Panc1 (cell line): Measurements from ENCODE around the gene RNF19B. TPM values are rescaled to one million over a fixed set of nuclear protein-coding genes. Genes with fewer than 3 reads are reported as not detected.

Experiments
- ATAC-seq: fragments of 200-7000 bp; cut with Tn5 transposase; 2 replicates; pipeline ENCODE4 v1.9.1; 2020; ENCODE audit warnings: mild to moderate bottlenecking, moderate library complexity
- BruUV-seq: library from RNA; stranded (reverse); fragments of 400-500 nt; replicated peaks from 2 replicates; lab custom pipeline; 2021; lab: Mats Ljungman, UMichigan
- CTCF ChIA-PET: fragments of 300-600 bp; sonication (Branson Sonifier 250); formaldehyde crosslinking; loops from one replicate; lab custom pipeline; 2022; ENCODE audit warnings: antibody characterized with exemption; lab: Charles Lee
- POLR2A ChIA-PET: fragments of 300-600 bp; sonication (Branson Sonifier 250); formaldehyde crosslinking; loops from one replicate; lab custom pipeline; 2022; ENCODE audit warnings: antibody characterized with exemption; lab: Charles Lee
- DNase-seq: peaks from one replicate; pipeline ENCODE4 v3.0.0-alpha.2; 2010; ENCODE audit warnings: low read depth, low spot score
- H3K27ac ChIP-seq: 2 replicates; pipeline ENCODE4 v1.5.1; 2011; ENCODE audit warnings: mild to moderate bottlenecking, low read length, inconsistent platforms
- H3K27me3 ChIP-seq: fragments of 200-500 bp; sonication (Bioruptor generic); 2 replicates; pipeline ENCODE4 v1.6.0; 2014; ENCODE audit warnings: low read length, inconsistent platforms; ENCODE audit not compliant: control insufficient read depth, insufficient read depth
- H3K36me3 ChIP-seq: fragments of 200-500 bp; sonication (Bioruptor generic); 2 replicates; pipeline ENCODE4 v1.5.1; 2014; ENCODE audit warnings: inconsistent platforms, mild to moderate bottlenecking, low read length, moderate library complexity; ENCODE audit not compliant: control insufficient read depth, insufficient read depth
- H3K4me1 ChIP-seq: 2 replicates; pipeline ENCODE4 v1.5.1; 2011; ENCODE audit warnings: inconsistent platforms, mild to moderate bottlenecking, low read length, moderate library complexity; ENCODE audit not compliant: control insufficient read depth, insufficient read depth
- H3K4me3 ChIP-seq, 2 experiments: 2 replicates each; pipeline ENCODE4 v1.5.1; 2011 to 2012; ENCODE audit warnings: low read depth in 2 of 2, low read length in 2 of 2, mild to moderate bottlenecking in 2 of 2, inconsistent platforms in 1 of 2, moderate library complexity in 1 of 2
- H3K9me3 ChIP-seq: fragments of 200-500 bp; sonication (Bioruptor generic); 2 replicates; pipeline ENCODE4 v1.5.1; 2014; ENCODE audit warnings: low read depth, mild to moderate bottlenecking, inconsistent platforms, low read length, moderate library complexity; ENCODE audit not compliant: control insufficient read depth, insufficient read depth
- CTCF ChIP-seq: fragments of 450-650 bp; IDR thresholded peaks from 2 replicates; pipeline ENCODE4 v1.5.1; 2017; ENCODE audit warnings: mild to moderate bottlenecking
- POLR2AphosphoS5 ChIP-seq: IDR thresholded peaks from 2 replicates; pipeline ENCODE4 v1.6.1; 2012; ENCODE audit warnings: mild to moderate bottlenecking, low read depth, low read length, moderate library complexity
- REST ChIP-seq, 2 experiments: IDR thresholded peaks; 2 replicates each; pipeline ENCODE4 v1.6.1; 2011 to 2012; ENCODE audit warnings: low read depth in 2 of 2, control low read depth in 1 of 2, low read length in 1 of 2, mild to moderate bottlenecking in 1 of 2, moderate library complexity in 1 of 2; ENCODE audit not compliant: insufficient read depth in 1 of 2
- SIN3A ChIP-seq: IDR thresholded peaks from 2 replicates; pipeline ENCODE4 v1.6.1; 2012; ENCODE audit warnings: low read depth, mild to moderate bottlenecking, low read length, moderate library complexity, borderline replicate concordance; ENCODE audit not compliant: insufficient read depth
- TCF7L2 ChIP-seq: IDR thresholded peaks from 2 replicates; pipeline ENCODE4 v1.6.1; 2011; ENCODE audit warnings: mild to moderate bottlenecking, low read depth, low read length, inconsistent platforms
- in situ Hi-C: cut with HindIII; loops from 2 replicates; pipeline ENCODE4 v1.10.0; 2016; ENCODE audit warnings: low sequenced_read_pairs, low pct_unique_long_range_greater_than_20kb
- intact Hi-C: fragments of 100-400 bp; cut with micrococcal nuclease; formaldehyde crosslinking; loops from one replicate; pipeline ENCODE4 v1.10.0; 2022; ENCODE audit not compliant: unreplicated experiment
- total RNA-seq: library from RNA; stranded (reverse); gene quantifications from one replicate; pipeline ENCODE4 v1.2.1, GENCODE V29; 2021; ENCODE audit not compliant: unreplicated experiment

The RNF19B gene
- total RNA-seq, 1 experiment from 2014 or later, result 29.1 TPM

GRCh38 chr1:32984455-32985171 is 20.0 kb upstream of the RNF19B start:
- CTCF ChIA-PET, result interaction anchor here (0.7 kb wide), 1 partner anchor 52 kb away, joined by 3 read pairs; no protein-coding TSS in a partner anchor
- no peak for ATAC-seq

GRCh38 chr1:32984090-32984454 is 19.5 kb upstream of the RNF19B start:
- no peaks in the 10 kb centered on the region for H3K27me3 ChIP-seq
- no TSS peak for BruUV-seq
- in situ Hi-C loops, result no loop called here
- no peaks in the 10 kb centered on the region for H3K9me3 ChIP-seq
- intact Hi-C loops, result no loop called here
- no peaks in the 10 kb centered on the region for H3K36me3 ChIP-seq
- H3K4me1 ChIP-seq, result peaks cover 20% of the 10 kb centered on the region
- H3K4me3 ChIP-seq, result no peak overlapping the region
- no peak overlapping the region for H3K27ac ChIP-seq
- DNase-seq, result no peak
- TF ChIP-seq REST (IDR thresholded peaks at IDR 0.05; ENCODE audit: insufficient read depth in 1 of 2, low read depth in 2 of 2, low read length in 1 of 2), result no peak
- TF ChIP-seq TCF7L2, result no peak
- no peak for TF ChIP-seq CTCF
- no peak for TF ChIP-seq POLR2AphosphoS5
- no peak for TF ChIP-seq SIN3A
- ChIA-PET CTCF (interaction anchor here (0.7 kb wide), 2 partner anchors 12 to 52 kb away, joined by 3 read pairs; no protein-coding TSS in a partner anchor), POLR2A (no interaction called here)
- ATAC-seq, result no peak

More at GRCh38 chr1:32984455-32985171, 20.0 kb upstream of the RNF19B start:
- no peak for DNase-seq
- H3K4me3 ChIP-seq, result no peak overlapping the region
- no peaks in the 10 kb centered on the region for H3K9me3 ChIP-seq
- intact Hi-C loops (no loop called here), in situ Hi-C loops (no loop called here)
- no TSS peak for BruUV-seq
- H3K27me3 ChIP-seq, result no peaks in the 10 kb centered on the region
- H3K4me1 ChIP-seq, result peaks cover 23% of the 10 kb centered on the region
- H3K36me3 ChIP-seq, result no peaks in the 10 kb centered on the region
- POLR2A ChIA-PET, result no interaction called here
- no peak for TF ChIP-seq REST (IDR thresholded peaks at IDR 0.05; ENCODE audit: insufficient read depth in 1 of 2, low read depth in 2 of 2, low read length in 1 of 2)
- no peak for TF ChIP-seq SIN3A
- no peak for TF ChIP-seq TCF7L2
- no peak for TF ChIP-seq POLR2AphosphoS5
- no peak for TF ChIP-seq CTCF
- no peak overlapping the region for H3K27ac ChIP-seq
